Subcutaneous preadipocyte (primary cell): ENCODE data around the gene MKKS. TPM values are rescaled to one million over a fixed set of nuclear protein-coding genes. Genes with fewer than 3 reads are reported as not detected.

ENCODE experiments used
- total RNA-seq: library from RNA; depleted of rRNA; stranded (reverse); fragments of >200 nt; gene quantifications from 2 replicates; pipeline ENCODE4 v1.2.3, GENCODE V29; 2012

The MKKS gene
- total RNA-seq = 4.4 and 5.9 TPM in 2 replicates

GRCh38 chr20:10433623-10434466, at the start of gene MKKS:
MKKS (minus strand) TSS chr20:10434222; CDS start chr20:10413514, 20,708 bp downstream.

GRCh38 chr20:10434832-10435812, 1.1 kb upstream of the MKKS start, which contains the start of gene SLX4IP:
SLX4IP (plus strand) TSS chr20:10435305; CDS start chr20:10458205, 22,900 bp downstream.

Other genes starting within 250 kb of the MKKS start
- gene SNAP25, start 215.4 kb downstream of the MKKS start, total RNA-seq = under 0.01 and 4.5 TPM in 2 replicates
- 4.0 and 5.7 TPM in 2 replicates for gene SLX4IP, start 1.1 kb upstream of the MKKS start, total RNA-seq
- 20.9 and 34.8 TPM in 2 replicates for gene JAG1, start 239.8 kb upstream of the MKKS start, total RNA-seq